LoVo (cell line): Measurements from ENCODE around the gene FNDC3B.

Experiments
- DNase-seq: peaks from one replicate; pipeline ENCODE4 v3.0.0-alpha.2; 2016; ENCODE audit warnings: low spot score

FNDC3B gene

GRCh38 chr3:172213904-172214303, 174.5 kb downstream of the FNDC3B start:
- DNase-seq: no peak

DNA sequence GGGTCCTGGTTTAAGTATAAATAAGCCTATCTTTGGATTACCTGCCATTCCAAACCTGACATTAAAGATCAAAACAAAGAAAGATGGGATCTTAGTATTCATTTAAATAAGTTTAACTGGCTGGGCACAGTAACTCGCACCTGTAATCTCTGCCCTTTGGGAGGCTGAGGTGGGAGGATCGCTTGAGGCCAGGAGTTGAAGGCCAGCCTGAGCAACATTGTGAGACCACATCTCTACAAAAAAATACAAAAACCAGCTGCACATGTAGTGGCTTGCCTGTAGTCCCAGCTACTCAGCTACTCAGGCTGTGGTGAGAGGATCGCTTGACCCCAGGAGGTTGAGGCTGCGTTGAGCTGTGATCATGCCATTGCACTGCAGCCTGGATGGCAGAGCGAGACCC, 176.9 kb downstream of the FNDC3B start:
- DNase-seq: no peak

GRCh38 chr3:172216911-172217310, 177.5 kb downstream of the FNDC3B start:
- DNase-seq: no peak

DNA sequence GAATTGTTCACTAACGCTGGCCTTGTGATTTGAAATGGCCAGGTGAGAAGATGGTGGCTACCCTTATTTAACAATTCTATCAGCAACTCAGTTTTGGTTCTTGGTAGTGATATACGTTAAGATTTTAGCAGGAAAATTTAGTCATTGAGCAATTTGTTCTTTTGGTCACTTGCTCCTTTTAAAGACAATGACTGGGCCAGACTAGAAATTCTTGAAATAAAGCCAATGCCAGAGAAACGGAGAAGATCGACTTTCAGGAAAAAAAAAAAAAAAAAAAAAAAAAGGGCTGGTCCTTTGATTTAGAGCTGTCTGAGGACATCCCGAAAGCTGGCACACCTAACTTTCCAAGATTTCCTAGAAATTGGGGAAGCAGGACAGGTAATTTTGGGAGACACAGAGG, 178.5 kb downstream of the FNDC3B start:
- no peak for DNase-seq

GRCh38 chr3:172218350-172219323, 179.3 kb downstream of the FNDC3B start:
- DNase-seq: no peak

- no peak for DNase-seq
Observed at GRCh38 chr3:172219750-172220149, 180.4 kb downstream of the FNDC3B start.

DNA sequence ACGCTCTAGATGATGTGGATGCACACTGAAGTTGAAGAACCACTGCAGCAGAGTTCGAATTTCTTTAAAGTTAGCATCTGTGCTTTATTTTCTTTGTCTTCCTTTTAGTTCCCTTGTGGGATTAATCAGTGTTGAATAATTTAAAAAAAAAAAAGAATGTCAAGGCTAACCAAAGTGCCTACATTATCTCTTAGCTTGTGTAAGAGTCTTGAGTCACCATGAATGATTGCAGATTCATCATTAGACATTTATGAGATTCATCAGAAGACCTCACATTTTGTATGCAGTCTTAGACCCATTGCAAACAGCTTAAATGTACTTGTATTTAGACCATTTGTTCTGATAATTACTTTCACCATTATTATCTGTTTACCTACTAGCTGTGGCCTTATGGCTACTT, 182.2 kb downstream of the FNDC3B start:
- DNase-seq: no peak

- no peak for DNase-seq
Observed at GRCh38 chr3:172222478-172223071, 183.2 kb downstream of the FNDC3B start.

DNA sequence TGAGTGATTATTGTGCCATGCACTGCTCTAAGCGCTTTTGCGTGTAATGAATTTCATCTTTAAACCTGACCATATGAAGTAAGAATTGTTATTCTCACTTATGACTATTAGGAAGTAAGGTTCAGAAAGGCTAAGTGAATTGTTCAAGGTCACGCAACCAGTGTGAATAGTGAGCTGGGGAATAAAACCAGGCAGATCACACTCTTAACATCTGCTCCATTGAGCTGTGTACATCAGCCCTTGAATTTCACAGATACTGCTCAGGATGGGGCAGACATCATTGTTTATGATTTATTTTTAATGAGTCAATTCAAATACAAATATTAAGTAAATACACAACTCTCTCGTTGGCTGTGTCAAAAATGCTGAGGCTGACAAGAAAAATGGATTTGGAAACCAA, 184.5 kb downstream of the FNDC3B start:
- no peak for DNase-seq

GRCh38 chr3:172224560-172225214, 185.3 kb downstream of the FNDC3B start:
- DNase-seq: no peak

DNA sequence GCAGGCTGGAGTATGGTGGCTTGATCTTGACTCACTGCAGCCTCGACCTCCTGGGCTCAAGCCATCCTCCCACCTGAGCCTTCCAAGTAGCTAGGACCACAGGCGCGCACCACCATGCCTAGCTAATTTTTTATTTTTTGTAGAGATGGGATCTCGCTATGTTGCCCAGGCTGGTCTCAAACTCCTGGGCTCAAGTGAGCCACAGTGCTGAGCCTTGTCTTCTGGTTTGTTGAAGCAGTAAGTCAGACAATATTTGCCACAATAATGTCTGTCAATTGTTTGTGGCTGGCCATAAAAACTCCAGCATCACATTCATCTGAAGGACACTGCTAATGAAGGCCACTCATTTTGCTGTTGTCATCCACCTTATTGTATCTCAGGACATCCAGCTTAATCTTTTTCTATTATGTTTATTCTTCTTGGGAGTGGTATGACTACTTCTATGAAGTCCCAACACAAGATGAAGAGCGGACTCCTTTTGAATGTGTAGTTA, 185.9 kb downstream of the FNDC3B start:
- DNase-seq: no peak

DNA sequence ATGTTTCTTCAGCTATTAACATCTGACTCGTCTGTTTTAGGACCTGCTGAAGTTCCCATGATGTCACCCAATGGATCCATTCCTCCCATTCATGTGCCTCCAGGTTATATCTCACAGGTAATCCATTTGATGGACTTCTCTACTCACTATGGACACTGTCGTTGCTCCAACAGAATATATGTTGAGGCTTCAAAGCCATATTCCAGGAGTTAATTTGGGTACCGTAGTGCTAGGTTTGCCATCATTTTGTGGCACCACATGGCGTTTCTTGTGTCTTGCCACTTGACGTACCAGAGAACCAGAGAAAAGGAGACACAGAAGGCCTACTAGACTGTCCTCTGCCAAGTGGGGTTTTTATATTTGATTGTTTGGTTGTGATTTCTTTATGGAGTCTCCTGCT, 187.5 kb downstream of the FNDC3B start:
- DNase-seq: no peak

DNA sequence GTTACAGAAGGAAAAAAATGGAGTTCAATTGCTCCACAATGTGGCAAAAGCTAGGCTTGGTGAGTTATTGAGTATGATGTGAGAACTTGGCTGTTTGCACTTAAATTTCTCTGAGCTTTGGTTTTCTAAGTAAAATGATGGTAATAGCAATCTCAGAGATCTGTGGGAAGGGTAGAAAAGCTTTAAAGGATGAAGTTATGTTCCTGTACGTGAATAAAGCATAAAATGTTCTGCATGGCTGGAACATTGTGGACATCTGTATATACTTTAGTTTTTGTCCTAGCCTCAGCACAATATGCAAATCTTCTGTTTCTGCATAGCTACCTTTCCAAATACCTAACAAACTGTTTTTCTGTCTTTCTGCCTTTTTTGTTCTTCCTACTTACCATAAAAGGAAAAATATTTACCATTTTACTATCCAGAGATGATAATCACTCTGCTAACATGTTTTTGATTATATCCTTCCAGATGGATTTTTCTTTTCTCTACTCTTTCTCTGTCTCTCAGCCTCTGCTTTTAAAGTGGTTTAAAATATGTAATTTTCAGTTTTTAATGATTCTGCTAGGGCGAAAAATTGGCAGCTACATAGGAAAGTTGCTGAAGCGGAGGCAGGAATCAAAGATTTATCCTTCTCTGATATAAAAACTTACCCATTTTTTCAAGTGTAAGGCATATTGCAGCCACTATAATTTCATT, 188.1 kb downstream of the FNDC3B start:
- no peak for DNase-seq

GRCh38 chr3:172228036-172228415, 188.6 kb downstream of the FNDC3B start:
- no peak for DNase-seq

DNA sequence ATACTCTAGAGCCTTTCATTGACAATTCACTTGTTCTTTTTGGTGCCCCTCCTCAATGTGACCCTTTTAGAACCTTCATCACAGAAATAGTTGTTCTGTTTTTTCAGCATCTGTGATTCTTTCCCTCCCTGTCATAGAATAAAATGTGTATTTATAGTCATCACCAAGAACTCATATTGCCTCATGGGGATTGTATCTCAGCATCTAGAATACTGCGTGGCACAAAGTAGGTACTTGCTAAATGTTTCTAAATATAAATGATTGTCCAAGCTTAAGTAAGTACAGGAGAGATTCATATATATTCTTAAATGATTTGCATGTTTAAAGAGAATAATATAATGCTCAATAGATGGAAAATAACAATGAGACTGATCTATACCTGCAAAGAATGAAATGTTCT, 190.1 kb downstream of the FNDC3B start:
- no peak for DNase-seq

DNA sequence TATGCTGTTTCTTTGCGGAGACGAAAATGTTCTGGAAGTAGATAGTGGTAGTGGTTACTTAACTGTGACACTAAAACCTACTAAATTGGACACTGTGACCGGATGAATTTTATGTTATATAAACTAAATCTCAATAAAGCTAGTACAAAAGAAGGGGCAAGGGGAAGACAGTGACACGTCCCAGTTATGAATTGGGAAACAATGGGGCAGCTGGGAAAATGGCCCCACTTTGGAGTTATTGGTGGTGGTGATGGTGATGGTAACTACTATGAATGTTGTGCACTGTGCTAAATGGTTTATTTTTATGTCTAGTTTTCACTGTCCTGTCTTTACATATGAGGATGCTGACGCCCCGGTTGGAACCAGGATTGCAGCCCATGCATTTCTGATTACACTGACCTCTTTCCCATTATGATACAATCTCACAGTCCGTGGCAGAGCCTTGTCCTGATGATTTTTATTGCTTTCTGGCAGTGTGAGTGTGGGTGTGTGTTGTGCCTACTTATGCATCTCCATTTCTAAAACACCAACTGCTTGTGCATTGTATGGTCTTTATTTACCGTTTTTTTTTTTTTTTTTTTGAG, 192.0 kb downstream of the FNDC3B start:
- DNase-seq: no peak

GRCh38 chr3:172232579-172233212, 193.3 kb downstream of the FNDC3B start:
- no peak for DNase-seq

GRCh38 chr3:172233474-172234277, 194.3 kb downstream of the FNDC3B start:
- no peak for DNase-seq

- no peak for DNase-seq
Observed at GRCh38 chr3:172235698-172236097, 196.3 kb downstream of the FNDC3B start.
